GM19023 (cell line): ENCODE data around the gene KIAA0232.
A peak's percentile ranks its signal among the peaks of the same experiment; 100 is the strongest.
"Not testable (repeated sequence)": the region's sequence is repeated elsewhere in the genome, so short reads cannot be mapped to it uniquely, and the experiment has no call there.

ENCODE experiments used
- ATAC-seq: cut with Tn5 transposase; IDR thresholded peaks from one replicate; pipeline ENCODE4 v1.9.1; 2021; ENCODE audit warnings: mild to moderate bottlenecking, moderate library complexity; ENCODE audit not compliant: unreplicated experiment

Gene KIAA0232

GRCh38 chr4:6898763-6899162 lies 116.2 kb downstream of the KIAA0232 start:
- no peak for ATAC-seq

- ATAC-seq, result no peak
These were observed 117.8 kb downstream of the KIAA0232 start for GRCh38 chr4:6900181-6900812.

GRCh38 chr4:6900956-6901355 lies 118.4 kb downstream of the KIAA0232 start:
- no peak for ATAC-seq

GRCh38 chr4:6901669-6902317 lies 119.3 kb downstream of the KIAA0232 start:
- no peak for ATAC-seq

- ATAC-seq, result no peak
These were observed 120.0 kb downstream of the KIAA0232 start for GRCh38 chr4:6902318-6903042.

GRCh38 chr4:6905516-6906445 lies 123.3 kb downstream of the KIAA0232 start:
- no peak for ATAC-seq

- ATAC-seq, result not testable (repeated sequence)
These were observed 124.0 kb downstream of the KIAA0232 start for GRCh38 chr4:6906486-6906885.

GRCh38 chr4:6907658-6908191 lies 125.2 kb downstream of the KIAA0232 start:
- no peak for ATAC-seq

GRCh38 chr4:6908432-6909112 lies 126.0 kb downstream of the KIAA0232 start:
- ATAC-seq, result no peak

GRCh38 chr4:6909113-6909969 lies 126.8 kb downstream of the KIAA0232 start, which contains the start of gene TBC1D14:
Gene TBC1D14, plus strand, starts transcription at chr4:6909826. Its CDS starts 13,564 bp downstream, at chr4:6923390.
- peak; percentile 88 for ATAC-seq

GRCh38 chr4:6909970-6910339 lies 127.4 kb downstream of the KIAA0232 start:
- ATAC-seq, result peak; percentile 39

- no peak for ATAC-seq
These were observed 127.9 kb downstream of the KIAA0232 start for GRCh38 chr4:6910340-6910959.

- ATAC-seq, result no peak
These were observed 128.7 kb downstream of the KIAA0232 start for GRCh38 chr4:6910960-6911874.

GRCh38 chr4:6911917-6912316 lies 129.4 kb downstream of the KIAA0232 start:
- ATAC-seq, result not testable (repeated sequence)

GRCh38 chr4:6912441-6912840 lies 129.9 kb downstream of the KIAA0232 start:
- no peak for ATAC-seq

GRCh38 chr4:6913350-6913905 lies 130.9 kb downstream of the KIAA0232 start:
- no peak for ATAC-seq

GRCh38 chr4:6914448-6914847 lies 131.9 kb downstream of the KIAA0232 start:
- ATAC-seq, result no peak
